ENCODE measurements around the gene HDAC9.

Gene HDAC9

DNA sequence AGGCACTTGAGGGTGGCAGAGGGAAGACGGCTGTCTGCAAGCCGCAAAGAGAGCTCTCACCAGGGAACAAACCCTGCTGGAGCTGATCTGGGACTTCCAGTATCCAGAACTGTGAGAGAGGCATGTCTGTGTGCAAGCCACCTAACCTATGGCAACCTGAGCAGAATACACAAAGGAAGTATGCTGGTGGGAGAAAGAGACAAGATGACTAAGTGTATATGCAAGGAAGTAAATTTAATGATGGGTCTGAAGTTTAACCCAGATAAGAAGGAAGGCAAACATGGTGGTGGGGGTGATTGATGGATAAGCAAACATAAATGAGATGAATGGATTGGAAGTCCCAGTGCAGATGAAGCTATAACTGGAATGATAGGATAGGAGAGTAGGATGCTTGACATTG, 328.6 kb downstream of the HDAC9 start:
- Mint-ChIP-seq H3K36me3 (no peaks in the 10 kb centered on the region), H3K4me3 (no peak overlapping the region), H3K27me3 (no peaks in the 10 kb centered on the region), H3K9me3 (ENCODE audit: low read depth) (no peaks in the 10 kb centered on the region), H3K27ac (no peak overlapping the region), H3K4me1 (ENCODE audit: low read depth) (no peaks in the 10 kb centered on the region)

DNA sequence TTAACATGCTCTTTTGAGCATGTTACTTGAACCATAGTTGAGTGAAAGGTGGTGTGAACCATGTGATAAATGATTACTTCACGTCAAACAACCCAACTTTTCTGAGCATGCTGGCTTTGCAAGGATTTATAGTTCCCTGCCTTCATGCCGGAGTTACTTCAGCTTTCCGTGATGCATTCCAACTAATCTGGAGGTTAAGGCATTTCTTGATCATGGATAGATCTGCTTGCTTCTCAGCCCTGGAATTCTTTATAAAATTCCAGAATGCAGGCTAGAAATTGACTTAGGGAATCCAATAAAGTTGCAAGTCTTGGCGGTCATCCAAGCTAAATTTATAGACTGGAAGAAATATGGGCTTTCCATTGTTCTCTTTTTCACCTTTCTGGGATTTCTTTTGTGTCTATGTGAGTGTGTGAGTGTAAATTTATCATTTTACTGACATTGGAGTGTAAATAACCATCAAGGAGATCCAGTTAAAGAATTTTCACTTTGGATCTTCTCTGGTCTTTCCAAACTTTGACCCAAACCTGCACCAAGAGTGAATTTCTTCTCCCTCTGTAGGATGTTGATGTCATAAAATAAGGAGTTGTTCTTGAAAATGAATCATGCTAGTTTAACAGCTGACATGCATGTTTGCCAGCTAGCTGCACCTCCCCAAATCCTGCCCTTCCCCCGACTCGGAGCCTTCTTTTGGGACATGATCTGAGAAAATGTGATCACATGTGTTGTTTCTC, 332.9 kb downstream of the HDAC9 start:
- no peaks in the 10 kb centered on the region for H3K36me3 Mint-ChIP-seq

DNA sequence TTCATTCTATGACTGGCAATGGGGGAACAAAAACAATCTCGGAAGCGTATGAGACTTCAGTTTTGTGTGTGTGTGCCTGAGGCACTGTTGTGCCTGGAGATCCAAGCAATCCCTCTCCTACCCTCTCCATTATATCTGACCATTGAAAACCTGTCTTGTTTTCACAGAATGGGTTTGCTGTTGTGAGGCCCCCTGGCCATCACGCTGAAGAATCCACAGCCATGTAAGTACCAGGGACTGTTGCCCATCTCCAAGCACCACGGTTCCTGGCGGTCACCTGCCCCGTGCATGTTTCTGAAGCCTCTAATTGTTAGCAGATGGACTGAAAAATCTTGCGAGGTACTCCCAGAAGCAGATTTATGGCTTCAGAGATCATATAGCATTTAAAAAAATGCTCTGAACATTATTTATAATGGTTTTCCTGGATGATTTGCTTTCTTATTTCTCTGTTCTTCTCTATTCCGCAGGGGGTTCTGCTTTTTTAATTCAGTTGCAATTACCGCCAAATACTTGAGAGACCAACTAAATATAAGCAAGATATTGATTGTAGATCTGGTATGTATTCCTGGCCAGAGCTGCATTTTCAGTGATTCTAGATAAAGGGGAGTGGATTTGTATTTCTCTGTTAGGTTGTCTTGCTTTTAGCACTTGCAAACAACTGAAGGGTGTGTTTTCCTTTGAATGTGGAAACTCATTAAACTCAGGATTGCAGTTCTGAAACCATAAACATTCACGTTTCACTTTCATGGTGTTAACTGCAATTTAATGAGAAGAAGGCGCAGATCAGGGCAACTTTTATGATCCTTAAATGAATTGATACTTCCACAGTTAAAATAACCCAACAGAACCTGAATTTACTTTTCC, 333.7 kb downstream of the HDAC9 start:
- Mint-ChIP-seq H3K4me1 (ENCODE audit: low read depth) (no peaks in the 10 kb centered on the region), H3K4me3 (no peak overlapping the region), H3K36me3 (no peaks in the 10 kb centered on the region), H3K9me3 (ENCODE audit: low read depth) (no peaks in the 10 kb centered on the region), H3K27me3 (no peaks in the 10 kb centered on the region), H3K27ac (no peak overlapping the region)

More for the DNA sequence above, 332.9 kb downstream of the HDAC9 start:
- H3K27me3 Mint-ChIP-seq = no peaks in the 10 kb centered on the region
- no peak overlapping the region for H3K27ac Mint-ChIP-seq
- no peaks in the 10 kb centered on the region for H3K9me3 Mint-ChIP-seq (ENCODE audit: low read depth)
- no peak overlapping the region for H3K4me3 Mint-ChIP-seq
- no peaks in the 10 kb centered on the region for H3K4me1 Mint-ChIP-seq (ENCODE audit: low read depth)

DNA sequence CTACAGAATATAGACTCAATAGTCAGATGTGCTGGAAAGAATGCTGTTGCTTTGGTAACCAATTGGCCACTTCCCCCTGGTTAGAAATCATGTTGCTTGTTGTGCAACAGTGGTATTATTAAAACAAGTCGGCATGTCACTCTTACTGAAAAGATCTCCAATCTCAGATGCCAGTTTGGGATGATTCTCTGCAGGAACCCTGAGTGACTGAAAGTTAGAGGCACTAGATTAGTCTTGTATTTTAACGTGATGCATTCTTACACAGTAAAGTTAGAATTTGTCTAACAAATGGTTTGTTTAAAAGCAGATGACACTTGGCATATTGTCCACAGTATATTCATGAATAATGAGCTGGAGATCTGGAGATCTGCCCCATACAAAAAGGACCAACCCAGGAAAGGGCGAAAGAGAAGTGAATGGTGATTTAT, 334.3 kb downstream of the HDAC9 start:
- Mint-ChIP-seq H3K4me1 (ENCODE audit: low read depth) (no peaks in the 10 kb centered on the region), H3K27me3 (no peaks in the 10 kb centered on the region), H3K9me3 (ENCODE audit: low read depth) (no peaks in the 10 kb centered on the region), H3K27ac (no peak overlapping the region), H3K4me3 (no peak overlapping the region), H3K36me3 (no peaks in the 10 kb centered on the region)

DNA sequence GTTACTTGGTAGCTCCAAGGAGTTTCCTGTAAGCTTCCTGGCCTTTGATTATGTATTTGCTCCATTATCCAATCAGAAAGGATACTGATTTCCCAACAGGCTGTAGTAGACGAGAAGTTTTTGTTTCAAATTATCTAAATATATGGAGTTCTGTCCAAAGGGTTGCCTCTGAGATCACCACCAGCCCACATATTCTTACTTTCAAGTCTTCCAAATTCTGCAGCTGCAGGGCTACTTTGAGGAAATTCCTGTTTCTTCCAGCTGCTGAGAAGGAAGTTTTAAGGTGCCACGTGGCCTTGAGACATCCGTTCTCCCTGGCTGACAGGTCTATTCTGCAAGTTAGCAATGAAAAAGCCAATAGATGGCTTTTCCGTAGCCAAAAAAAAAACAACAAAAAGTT, 335.9 kb downstream of the HDAC9 start:
- Mint-ChIP-seq H3K4me3 (no peak overlapping the region), H3K36me3 (no peaks in the 10 kb centered on the region), H3K27ac (no peak overlapping the region), H3K27me3 (no peaks in the 10 kb centered on the region), H3K9me3 (ENCODE audit: low read depth) (no peaks in the 10 kb centered on the region), H3K4me1 (ENCODE audit: low read depth) (no peaks in the 10 kb centered on the region)

DNA sequence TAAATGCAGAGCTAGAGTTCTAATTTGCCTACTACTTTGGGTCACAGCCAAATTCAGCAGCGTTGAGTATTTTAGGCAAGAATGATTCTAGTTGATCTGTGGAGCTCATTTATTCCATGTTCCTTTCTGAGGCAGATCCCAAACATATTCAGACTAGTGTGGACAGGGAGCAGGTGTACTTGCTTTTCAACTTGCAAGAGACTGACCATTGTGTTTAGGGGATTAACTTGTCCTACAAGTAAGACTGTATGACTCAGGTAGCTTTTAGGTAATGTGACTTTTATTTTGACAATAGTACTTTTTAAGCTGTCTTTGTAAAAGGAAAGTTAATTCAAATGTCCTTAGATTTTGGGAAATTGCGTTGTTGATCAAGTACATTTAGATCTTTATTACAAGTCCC, 336.4 kb downstream of the HDAC9 start:
- no peaks in the 10 kb centered on the region for H3K9me3 Mint-ChIP-seq (ENCODE audit: low read depth)
- no peaks in the 10 kb centered on the region for H3K27me3 Mint-ChIP-seq
- H3K4me1 Mint-ChIP-seq (ENCODE audit: low read depth) = no peaks in the 10 kb centered on the region
- no peak overlapping the region for H3K27ac Mint-ChIP-seq
- H3K4me3 Mint-ChIP-seq = no peak overlapping the region
- no peaks in the 10 kb centered on the region for H3K36me3 Mint-ChIP-seq

DNA sequence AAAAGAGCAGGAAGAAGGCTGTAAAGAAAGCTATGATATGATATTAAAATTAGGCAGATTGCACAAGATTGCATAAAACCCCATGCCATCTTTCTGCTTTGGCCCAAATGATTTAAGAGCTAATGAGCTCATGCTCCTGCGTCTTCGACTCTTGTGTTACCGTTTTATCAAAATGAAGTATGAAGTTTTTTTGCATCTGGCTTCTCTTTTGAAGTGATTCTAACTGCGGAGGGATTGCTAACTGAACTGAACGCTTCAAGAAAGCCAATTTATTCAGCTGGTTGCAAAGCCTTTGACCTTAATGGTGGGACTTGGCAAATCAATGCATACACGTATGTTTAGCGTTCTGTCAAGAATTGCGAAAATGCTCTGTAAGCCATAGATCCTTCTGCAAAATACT, 339.0 kb downstream of the HDAC9 start:
- Mint-ChIP-seq H3K4me3 (no peak overlapping the region), H3K9me3 (ENCODE audit: low read depth) (peaks cover 3% of the 10 kb centered on the region)

DNA sequence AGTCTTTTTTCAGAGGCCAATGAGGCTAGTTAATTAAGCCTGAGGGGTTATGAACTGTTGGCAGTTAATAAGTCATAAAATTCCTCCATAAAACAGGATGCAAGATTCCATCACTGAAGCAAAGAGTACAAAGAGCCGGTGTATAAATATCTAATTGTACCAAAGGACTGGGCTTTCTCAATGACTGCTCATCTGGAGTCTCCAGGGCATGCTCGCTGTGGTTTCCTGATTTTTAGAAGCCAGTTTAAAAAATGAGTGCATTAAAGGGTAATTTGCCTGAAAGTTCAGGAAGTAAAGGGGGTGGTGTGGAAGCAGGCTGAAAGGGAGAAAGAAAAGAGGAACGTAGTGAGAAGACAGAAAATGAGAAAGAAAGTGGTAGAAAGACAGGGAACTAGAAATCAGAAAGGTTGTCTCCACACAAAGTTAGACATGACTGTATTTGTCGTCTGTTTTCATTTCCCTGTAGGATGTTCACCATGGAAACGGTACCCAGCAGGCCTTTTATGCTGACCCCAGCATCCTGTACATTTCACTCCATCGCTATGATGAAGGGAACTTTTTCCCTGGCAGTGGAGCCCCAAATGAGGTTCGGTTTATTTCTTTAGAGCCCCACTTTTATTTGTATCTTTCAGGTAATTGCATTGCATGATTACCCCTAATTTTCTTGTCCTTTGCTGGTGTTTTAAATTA, 339.6 kb downstream of the HDAC9 start:
- no peak overlapping the region for H3K4me3 Mint-ChIP-seq
- H3K27ac Mint-ChIP-seq = no peak overlapping the region

More for the DNA sequence above, 339.0 kb downstream of the HDAC9 start:
- Mint-ChIP-seq H3K36me3 (no peaks in the 10 kb centered on the region), H3K4me1 (ENCODE audit: low read depth) (no peaks in the 10 kb centered on the region), H3K27me3 (no peaks in the 10 kb centered on the region), H3K27ac (no peak overlapping the region)

DNA sequence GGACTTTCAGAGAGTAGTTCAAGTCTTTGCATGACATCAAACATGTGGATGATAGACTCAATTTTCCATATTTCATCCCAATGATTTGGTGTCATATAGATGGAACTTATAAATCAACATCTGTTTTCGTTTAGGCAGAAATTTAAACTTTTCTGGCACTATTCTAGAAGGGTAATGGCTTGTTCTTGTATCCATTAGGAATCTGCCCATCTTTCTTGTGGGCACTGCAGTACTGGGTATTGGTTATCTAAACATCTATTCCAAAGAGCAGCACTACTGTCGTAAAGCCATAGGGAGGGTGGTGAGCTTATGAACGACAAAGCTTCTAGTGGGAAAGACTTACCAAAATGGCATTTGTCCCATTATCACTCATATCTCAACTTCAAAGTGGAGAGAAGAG, 348.4 kb downstream of the HDAC9 start:
- Mint-ChIP-seq H3K27me3 (no peaks in the 10 kb centered on the region), H3K36me3 (no peaks in the 10 kb centered on the region), H3K4me3 (no peak overlapping the region), H3K27ac (no peak overlapping the region), H3K4me1 (ENCODE audit: low read depth) (no peaks in the 10 kb centered on the region), H3K9me3 (ENCODE audit: low read depth) (peaks cover 2% of the 10 kb centered on the region)

More for the DNA sequence above, 339.6 kb downstream of the HDAC9 start:
- Mint-ChIP-seq H3K4me1 (ENCODE audit: low read depth) (no peaks in the 10 kb centered on the region), H3K9me3 (ENCODE audit: low read depth) (peaks cover 3% of the 10 kb centered on the region), H3K36me3 (no peaks in the 10 kb centered on the region), H3K27me3 (no peaks in the 10 kb centered on the region)

DNA sequence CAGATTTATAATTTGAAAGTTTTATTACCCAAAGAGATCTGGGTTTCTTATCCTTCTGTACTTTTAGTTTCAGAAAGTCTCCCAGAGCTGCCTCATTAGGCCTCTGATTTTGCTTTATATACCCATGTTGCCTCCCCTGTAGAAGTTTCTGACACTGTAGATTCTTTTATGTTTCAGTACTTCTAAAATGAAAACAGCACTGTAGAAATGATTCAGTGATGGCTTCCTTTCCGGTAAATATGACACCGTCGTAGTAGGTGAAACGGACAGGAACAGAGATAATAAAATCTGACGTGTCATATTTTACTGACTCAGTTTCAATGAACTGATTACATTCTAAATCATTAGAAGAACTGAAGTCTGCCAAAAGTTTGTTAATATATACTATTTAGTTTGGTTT, 349.2 kb downstream of the HDAC9 start:
- no peaks in the 10 kb centered on the region for H3K27me3 Mint-ChIP-seq
- H3K9me3 Mint-ChIP-seq (ENCODE audit: low read depth) = peaks cover 4% of the 10 kb centered on the region
- H3K27ac Mint-ChIP-seq = no peak overlapping the region
- no peaks in the 10 kb centered on the region for H3K36me3 Mint-ChIP-seq
- H3K4me1 Mint-ChIP-seq (ENCODE audit: low read depth) = no peaks in the 10 kb centered on the region
- H3K4me3 Mint-ChIP-seq = no peak overlapping the region

DNA sequence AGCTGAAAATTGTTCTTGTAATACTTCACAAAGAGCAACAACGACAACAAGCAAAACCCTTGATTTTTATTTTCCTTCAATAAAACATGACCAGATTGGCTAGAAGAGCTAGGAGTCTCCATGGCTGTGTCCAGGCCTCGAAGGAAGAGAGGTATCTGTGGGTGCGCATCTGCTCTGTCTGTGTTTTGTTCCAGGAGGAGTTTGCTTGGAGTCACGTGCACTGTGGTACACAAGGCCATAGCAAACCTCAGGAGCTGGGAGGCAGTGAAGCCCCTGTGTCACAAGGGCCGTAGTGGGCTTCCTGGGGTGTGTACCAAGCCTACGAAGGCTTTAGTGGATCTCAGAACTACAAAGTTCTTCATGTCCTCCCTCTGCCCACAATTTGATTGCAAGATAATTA, 350.2 kb downstream of the HDAC9 start:
- Mint-ChIP-seq H3K27me3 (no peaks in the 10 kb centered on the region), H3K36me3 (no peaks in the 10 kb centered on the region), H3K4me1 (ENCODE audit: low read depth) (no peaks in the 10 kb centered on the region), H3K4me3 (no peak overlapping the region), H3K27ac (no peak overlapping the region), H3K9me3 (ENCODE audit: low read depth) (peaks cover 4% of the 10 kb centered on the region)

DNA sequence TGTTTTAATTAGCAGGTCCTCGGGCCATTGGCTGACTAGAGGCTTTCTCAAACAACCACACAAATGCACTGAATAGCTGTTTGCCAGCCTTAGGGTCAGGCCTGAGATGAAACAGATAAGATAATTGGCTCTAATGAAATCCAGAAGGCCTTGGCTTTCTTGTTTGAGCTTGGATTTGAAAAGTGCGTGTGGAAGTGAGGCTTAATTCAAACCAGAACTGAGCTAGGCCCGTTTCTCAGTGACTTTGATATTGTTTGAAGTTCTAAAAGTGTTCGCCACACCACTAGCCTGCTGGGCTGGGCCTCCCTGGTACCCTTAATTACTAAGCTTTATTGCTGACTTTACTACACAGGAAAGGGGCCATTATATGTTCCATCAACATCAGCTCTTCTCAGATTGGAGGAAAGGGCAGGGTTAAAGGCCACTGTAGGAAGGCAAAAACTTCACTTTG, 351.2 kb downstream of the HDAC9 start:
- H3K36me3 Mint-ChIP-seq = no peaks in the 10 kb centered on the region
- no peak overlapping the region for H3K27ac Mint-ChIP-seq
- H3K4me1 Mint-ChIP-seq (ENCODE audit: low read depth) = no peaks in the 10 kb centered on the region
- H3K4me3 Mint-ChIP-seq = no peak overlapping the region
- H3K9me3 Mint-ChIP-seq (ENCODE audit: low read depth) = peaks cover 4% of the 10 kb centered on the region
- H3K27me3 Mint-ChIP-seq = no peaks in the 10 kb centered on the region

DNA sequence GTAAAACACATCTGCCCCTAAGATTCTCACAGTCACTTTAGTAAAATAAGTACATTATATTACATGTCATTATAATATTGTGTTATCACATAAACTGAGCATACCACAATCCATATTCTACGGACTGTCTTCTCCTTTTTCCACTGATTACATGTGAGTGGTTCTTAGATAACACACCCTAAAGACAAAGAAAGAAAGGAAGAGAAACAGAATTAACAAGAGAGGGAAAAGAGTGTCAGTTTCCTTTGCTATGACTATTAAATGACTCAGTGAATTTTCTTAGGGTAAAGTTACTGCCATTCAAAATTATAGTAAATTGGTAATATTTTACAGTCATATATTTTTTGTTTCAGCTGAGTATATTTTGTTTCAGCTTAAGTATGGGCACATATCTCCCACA, 353.6 kb downstream of the HDAC9 start:
- H3K27ac Mint-ChIP-seq = no peak overlapping the region
- H3K27me3 Mint-ChIP-seq = no peaks in the 10 kb centered on the region
- H3K9me3 Mint-ChIP-seq (ENCODE audit: low read depth) = peaks cover 4% of the 10 kb centered on the region
- H3K4me1 Mint-ChIP-seq (ENCODE audit: low read depth) = no peaks in the 10 kb centered on the region
- H3K4me3 Mint-ChIP-seq = no peak overlapping the region
- H3K36me3 Mint-ChIP-seq = no peaks in the 10 kb centered on the region

DNA sequence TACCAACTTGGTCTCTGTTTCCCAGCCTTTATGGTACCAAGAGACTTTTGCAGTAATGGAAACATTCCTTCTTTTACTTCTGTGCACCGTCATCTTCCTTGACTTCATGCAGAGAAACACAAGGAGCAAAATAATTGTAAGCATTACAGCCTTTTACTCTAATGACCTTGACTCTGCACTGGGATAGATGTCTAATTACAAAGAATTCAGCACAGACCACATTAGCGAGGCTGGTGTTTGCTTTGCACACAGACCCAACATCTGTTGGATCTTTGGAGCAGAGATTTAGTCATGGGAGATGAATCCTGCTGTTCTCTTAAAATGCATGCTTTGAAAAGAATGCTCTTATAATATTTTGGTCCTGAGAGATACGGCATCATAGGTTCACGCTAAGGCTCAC, 360.2 kb downstream of the HDAC9 start:
- Mint-ChIP-seq H3K27ac (no peak overlapping the region), H3K27me3 (no peaks in the 10 kb centered on the region), H3K9me3 (ENCODE audit: low read depth) (no peaks in the 10 kb centered on the region), H3K4me3 (no peak overlapping the region), H3K4me1 (ENCODE audit: low read depth) (no peaks in the 10 kb centered on the region), H3K36me3 (no peaks in the 10 kb centered on the region)

DNA sequence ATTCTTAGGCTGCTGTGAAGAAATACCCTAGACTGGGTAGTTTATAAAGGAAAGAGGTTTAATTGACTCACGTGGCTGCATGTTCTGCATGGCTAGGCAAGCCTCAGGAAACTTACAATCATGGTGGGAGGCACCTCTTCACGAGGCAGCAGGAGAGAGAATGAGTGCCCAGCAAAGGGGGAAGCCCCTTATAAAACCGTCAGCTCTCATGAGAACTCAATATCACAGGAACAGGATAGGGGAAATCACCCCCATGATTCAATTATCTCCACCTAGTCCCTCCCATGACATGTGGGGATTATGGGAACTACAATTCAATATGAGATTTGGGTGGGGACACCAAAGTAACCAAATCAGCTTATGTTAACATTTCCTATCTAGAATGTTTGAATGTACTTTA, 362.7 kb downstream of the HDAC9 start:
- Mint-ChIP-seq H3K4me1 (ENCODE audit: low read depth) (no peaks in the 10 kb centered on the region), H3K9me3 (ENCODE audit: low read depth) (no peaks in the 10 kb centered on the region), H3K27me3 (no peaks in the 10 kb centered on the region), H3K36me3 (no peaks in the 10 kb centered on the region), H3K4me3 (no peak overlapping the region), H3K27ac (no peak overlapping the region)

Data from activated naive CD8-positive, alpha-beta T cell (primary cell).